H9 (cell line): ENCODE data around the gene KIF13A. TPM values are rescaled to one million over a fixed set of nuclear protein-coding genes. Genes with fewer than 3 reads are reported as not detected.

Experiments used
- DNase-seq: peaks from one replicate; pipeline ENCODE4 v3.0.0-alpha.2; 2017
- H2AFZ ChIP-seq: one replicate; pipeline ENCODE4 v1.6.1; 2013; ENCODE audit warnings: mild to moderate bottlenecking, low read length, control low read depth, moderate library complexity
- H2AK5ac ChIP-seq: 2 replicates; pipeline ENCODE4 v1.6.1; 2013; ENCODE audit warnings: low read length, control low read depth, mixed read lengths; ENCODE audit not compliant: insufficient read length
- H2BK120ac ChIP-seq: one replicate; pipeline ENCODE4 v1.6.1; 2013; ENCODE audit warnings: low read depth, mild to moderate bottlenecking, low read length, control low read depth, inconsistent platforms; ENCODE audit not compliant: poor library complexity, severe bottlenecking
- H2BK12ac ChIP-seq: 2 replicates; pipeline ENCODE4 v1.6.1; 2013; ENCODE audit warnings: low read length, control low read depth, mixed read lengths, low read depth; ENCODE audit not compliant: insufficient read length
- H2BK15ac ChIP-seq: 2 replicates; pipeline ENCODE4 v1.6.1; 2013; ENCODE audit warnings: low read depth, low read length, control low read depth
- H2BK20ac ChIP-seq: one replicate; pipeline ENCODE4 v1.6.1; 2013; ENCODE audit warnings: low read depth, mild to moderate bottlenecking, low read length, control low read depth, inconsistent platforms; ENCODE audit not compliant: poor library complexity, severe bottlenecking
- H2BK5ac ChIP-seq: 2 replicates; pipeline ENCODE4 v1.6.1; 2013; ENCODE audit warnings: low read length, control low read depth, mixed read lengths; ENCODE audit not compliant: insufficient read length
- H3K14ac ChIP-seq: 2 replicates; pipeline ENCODE4 v1.6.1; 2013; ENCODE audit warnings: low read length, control low read depth; ENCODE audit not compliant: insufficient read depth
- H3K18ac ChIP-seq: 2 replicates; pipeline ENCODE4 v1.6.1; 2013; ENCODE audit warnings: low read depth, mild to moderate bottlenecking, mixed read lengths, low read length, control low read depth; ENCODE audit not compliant: insufficient read length
- H3K23ac ChIP-seq: 2 replicates; pipeline ENCODE4 v1.6.1; 2013; ENCODE audit warnings: low read length, control low read depth, mixed read lengths, low read depth; ENCODE audit not compliant: insufficient read length
- H3K23me2 ChIP-seq: 2 replicates; pipeline ENCODE4 v1.6.1; 2013; ENCODE audit warnings: low read depth, mild to moderate bottlenecking, mixed read lengths, low read length, control low read depth; ENCODE audit not compliant: insufficient read length, poor library complexity, severe bottlenecking
- H3K27ac ChIP-seq: 2 replicates; pipeline ENCODE4 v1.5.1; 2013; ENCODE audit warnings: low read length, control low read depth, mixed read lengths, low read depth; ENCODE audit not compliant: insufficient read length
- H3K27me3 ChIP-seq: 2 replicates; pipeline ENCODE4 v1.6.1; 2013; ENCODE audit warnings: low read length, control low read depth, inconsistent platforms; ENCODE audit not compliant: insufficient read depth
- H3K4ac ChIP-seq: 2 replicates; pipeline ENCODE4 v1.6.1; 2013; ENCODE audit warnings: low read depth, mild to moderate bottlenecking, control low read depth, inconsistent platforms, low read length, moderate library complexity
- H3K4me1 ChIP-seq: 2 replicates; pipeline ENCODE4 v1.6.1; 2013; ENCODE audit warnings: low read length, control low read depth, inconsistent platforms; ENCODE audit not compliant: insufficient read depth
- H3K4me2 ChIP-seq: 2 replicates; pipeline ENCODE4 v1.6.1; 2013; ENCODE audit warnings: low read length, control low read depth, mixed read lengths; ENCODE audit not compliant: insufficient read length, insufficient read depth
- H3K56ac ChIP-seq: 2 replicates; pipeline ENCODE4 v1.6.1; 2013; ENCODE audit warnings: low read depth, mild to moderate bottlenecking, mixed read lengths, low read length, control low read depth; ENCODE audit not compliant: insufficient read length
- H3K79me1 ChIP-seq: 2 replicates; pipeline ENCODE4 v1.6.1; 2013; ENCODE audit warnings: low read depth, mild to moderate bottlenecking, moderate library complexity, low read length, control low read depth, inconsistent platforms; ENCODE audit not compliant: insufficient read depth, poor library complexity, severe bottlenecking
- H3K79me2 ChIP-seq: 2 replicates; pipeline ENCODE4 v1.6.1; 2013; ENCODE audit warnings: low read length, control low read depth, inconsistent platforms; ENCODE audit not compliant: insufficient read depth
- H3K9ac ChIP-seq: 2 replicates; pipeline ENCODE4 v1.6.1; 2013; ENCODE audit warnings: low read length, control low read depth, mixed read lengths; ENCODE audit not compliant: insufficient read length; ENCODE audit errors: extremely low read depth
- H3K9me3 ChIP-seq: one replicate; pipeline ENCODE4 v1.6.1; 2013; ENCODE audit warnings: low read depth, low read length, inconsistent platforms; ENCODE audit not compliant: control insufficient read depth
- H3T11ph ChIP-seq: one replicate; pipeline ENCODE4 v1.6.1; 2013; ENCODE audit warnings: mild to moderate bottlenecking, low read length, control low read depth, inconsistent platforms
- H4K20me1 ChIP-seq: one replicate; pipeline ENCODE4 v1.6.1; 2013; ENCODE audit not compliant: control insufficient read depth, insufficient read length, insufficient read depth
- H4K5ac ChIP-seq: 2 replicates; pipeline ENCODE4 v1.6.1; 2013; ENCODE audit warnings: low read depth, mild to moderate bottlenecking, mixed read lengths, low read length, control low read depth; ENCODE audit not compliant: insufficient read length
- H4K8ac ChIP-seq: replicated peaks from 2 replicates; pipeline ENCODE4 v1.6.1; 2013; ENCODE audit warnings: low read length, control low read depth, mixed read lengths, low read depth; ENCODE audit not compliant: insufficient read length
- H4K91ac ChIP-seq: 2 replicates; pipeline ENCODE4 v1.6.1; 2013; ENCODE audit warnings: low read depth, mild to moderate bottlenecking, moderate library complexity, mixed read lengths, low read length, control low read depth; ENCODE audit not compliant: insufficient read length
- H3K27ac Mint-ChIP-seq, 3 experiments: 2 replicates in 2 of 3; 3 replicates in 1 of 3; pipeline ENCODE4 v1.8.0; 2020 to 2021; ENCODE audit warnings: mixed read lengths in 3 of 3, mild to moderate bottlenecking in 1 of 3, moderate library complexity in 1 of 3
- H3K27me3 Mint-ChIP-seq: 2 replicates; pipeline ENCODE4 v1.8.0; 2021; ENCODE audit warnings: low read depth, mild to moderate bottlenecking, moderate library complexity, mixed read lengths
- H3K36me3 Mint-ChIP-seq, 3 experiments: 2 replicates in 2 of 3; 3 replicates in 1 of 3; pipeline ENCODE4 v1.8.0; 2020 to 2021; ENCODE audit warnings: low read depth in 3 of 3, mixed read lengths in 3 of 3; ENCODE audit not compliant: insufficient read depth in 1 of 3
- H3K4me1 Mint-ChIP-seq, 2 experiments: 2 replicates each; pipeline ENCODE4 v1.8.0; 2020; ENCODE audit warnings: mixed read lengths in 2 of 2
- H3K4me3 Mint-ChIP-seq, 2 experiments: 2 replicates in 1 of 2; 3 replicates in 1 of 2; pipeline ENCODE4 v1.8.0; 2020 to 2021; ENCODE audit warnings: mild to moderate bottlenecking in 2 of 2, mixed read lengths in 2 of 2, moderate library complexity in 1 of 2
- H3K9me3 Mint-ChIP-seq, 2 experiments: 2 replicates in 1 of 2; 3 replicates in 1 of 2; pipeline ENCODE4 v1.8.0; 2020; ENCODE audit warnings: mild to moderate bottlenecking in 2 of 2, mixed read lengths in 2 of 2, moderate library complexity in 1 of 2
- CTCF ChIP-seq: fragments of 200-600 bp; sonication (generic); conservative IDR thresholded peaks from 3 replicates; pipeline ENCODE4 v1.8.0; 2021; ENCODE audit warnings: antibody characterized with exemption, mild to moderate bottlenecking
- WGBS: extraction: QIAGEN DNeasy Blood & Tissue Kit; methylation state at CpG from one replicate; pipeline ENCODE4 v1.1.7; 2013; ENCODE audit warnings: missing lambda C conversion rate, low lambda C conversion rate, mixed read lengths; ENCODE audit not compliant: insufficient read length; ENCODE audit errors: extremely low coverage; 5-methylcytosine and 5-hydroxymethylcytosine counted together
- total RNA-seq: library from RNA; stranded (reverse); gene quantifications from 2 replicates; pipeline ENCODE4 v1.2.1, GENCODE V29; 2021

The KIF13A gene
- total RNA-seq, 1 experiment from 2014 or later, result 38.2 TPM

- Histone ChIP-seq H4K5ac (no peak overlapping the region), H2AFZ (peak overlapping the region; percentile 17), H3K4me1 (no peaks in the 10 kb centered on the region; the same call in 1 of the 2 replicates), H3K4ac (no peak overlapping the region), H4K20me1 (no peaks in the 10 kb centered on the region), H3K79me1 (no peaks in the 10 kb centered on the region), H2BK15ac (no peak overlapping the region), H2BK12ac (no peak overlapping the region), H4K91ac (no peak overlapping the region), H4K8ac (no peak overlapping the region), H2BK120ac (no peak overlapping the region), H3K27ac (no peak overlapping the region), H3K9me3 (no peaks in the 10 kb centered on the region), H2BK5ac (no peak overlapping the region), H3K79me2 (no peaks in the 10 kb centered on the region), H3T11ph (no peak overlapping the region), H3K23me2 (no peaks in the 10 kb centered on the region), H2BK20ac (no peak overlapping the region), H3K9ac (no peak overlapping the region), H3K27me3 (no peaks in the 10 kb centered on the region), H3K23ac (no peak overlapping the region), H3K14ac (no peak overlapping the region), H3K18ac (no peak overlapping the region), H3K4me2 (no peak overlapping the region), H3K56ac (no peak overlapping the region), H2AK5ac (no peak overlapping the region)
- H3K4me3 Mint-ChIP-seq, result peak overlapping the region in 1 of 2 experiments; percentile 10; a peak in 1 of 5 replicates
- no CpG with 5 or more reads among the region's 1 CpG for WGBS
- H3K27ac Mint-ChIP-seq, result peak overlapping the region in 2 of 3 experiments; percentile 88 to 94; a peak in 5 of 7 replicates
- TF ChIP-seq CTCF, result no peak
- H3K36me3 Mint-ChIP-seq, result no peaks in the 10 kb centered on the region
- no peak for DNase-seq
- H3K4me1 Mint-ChIP-seq, result peaks cover 12 to 13% of the 10 kb centered on the region in 2 experiments
- no peaks in the 10 kb centered on the region for H3K27me3 Mint-ChIP-seq
- H3K9me3 Mint-ChIP-seq, result no peaks in the 10 kb centered on the region
Observed at GRCh38 chr6:17712576-17712975, 274.9 kb downstream of the KIF13A start.
